Ectodermal cell (in vitro differentiated cells): ENCODE data around the gene SNX15.
"Not testable (repeated sequence)": the region's sequence is repeated elsewhere in the genome, so short reads cannot be mapped to it uniquely, and the experiment has no call there.

Experiments
- H3K27ac ChIP-seq: 2 replicates; pipeline ENCODE4 v1.7.0; 2013; ENCODE audit warnings: mild to moderate bottlenecking, low read depth, low read length; ENCODE audit not compliant: insufficient read depth, poor library complexity, severe bottlenecking
- H3K27me3 ChIP-seq: 2 replicates; pipeline ENCODE4 v1.7.0; 2013; ENCODE audit warnings: mild to moderate bottlenecking, low read length; ENCODE audit not compliant: insufficient read depth, control insufficient read depth, poor library complexity, severe bottlenecking
- H3K36me3 ChIP-seq: one replicate; pipeline ENCODE4 v1.7.0; 2013; ENCODE audit warnings: low read length; ENCODE audit not compliant: control insufficient read depth, insufficient read depth
- H3K4me1 ChIP-seq: one replicate; pipeline ENCODE4 v1.7.0; 2013; ENCODE audit warnings: low read length; ENCODE audit not compliant: control insufficient read depth, insufficient read depth
- H3K4me3 ChIP-seq: 2 replicates; pipeline ENCODE4 v1.7.0; 2013; ENCODE audit warnings: low read depth, low read length, control low read depth; ENCODE audit not compliant: insufficient read depth
- H3K9me3 ChIP-seq: 2 replicates; pipeline ENCODE4 v1.7.0; 2013; ENCODE audit warnings: mild to moderate bottlenecking, low read length, moderate library complexity; ENCODE audit not compliant: control insufficient read depth
- WGBS, 2 experiments: methylation state at CpG; one replicate each; pipeline ENCODE4 v1.1.7; 2013; ENCODE audit warnings: missing lambda C conversion rate in 2 of 2; 5-methylcytosine and 5-hydroxymethylcytosine counted together

SNX15 gene

DNA sequence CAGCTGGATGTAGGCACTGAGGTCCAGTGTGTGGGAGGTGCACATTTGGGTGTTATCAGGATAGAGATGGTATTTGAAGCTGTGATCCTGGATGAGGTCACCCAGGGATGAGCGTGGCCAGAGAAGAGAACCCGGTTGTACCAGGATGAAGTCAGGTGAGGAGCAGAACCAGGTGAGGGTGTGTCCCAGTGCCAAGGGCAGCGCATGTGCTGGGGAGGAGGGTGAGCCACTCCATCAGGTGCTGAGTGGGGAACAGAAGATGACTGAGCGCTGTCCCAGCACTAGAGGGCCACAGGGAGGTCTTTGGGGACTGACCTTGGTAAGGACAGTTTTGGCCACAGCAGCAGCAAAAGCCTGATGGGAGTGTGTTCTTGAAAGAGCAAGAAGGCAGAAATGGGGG, 10.5 kb upstream of the SNX15 start:
- peaks cover 16% of the 10 kb centered on the region for H3K36me3 ChIP-seq
- H3K27me3 ChIP-seq: no peaks in the 10 kb centered on the region
- H3K27ac ChIP-seq: no peak overlapping the region
- 93 to 94% methylated on average over 4 of the region's 4 CpGs for WGBS, 2 experiments
- H3K4me1 ChIP-seq: peaks cover 5% of the 10 kb centered on the region
- H3K9me3 ChIP-seq: no peaks in the 10 kb centered on the region
- H3K4me3 ChIP-seq: no peak overlapping the region

DNA sequence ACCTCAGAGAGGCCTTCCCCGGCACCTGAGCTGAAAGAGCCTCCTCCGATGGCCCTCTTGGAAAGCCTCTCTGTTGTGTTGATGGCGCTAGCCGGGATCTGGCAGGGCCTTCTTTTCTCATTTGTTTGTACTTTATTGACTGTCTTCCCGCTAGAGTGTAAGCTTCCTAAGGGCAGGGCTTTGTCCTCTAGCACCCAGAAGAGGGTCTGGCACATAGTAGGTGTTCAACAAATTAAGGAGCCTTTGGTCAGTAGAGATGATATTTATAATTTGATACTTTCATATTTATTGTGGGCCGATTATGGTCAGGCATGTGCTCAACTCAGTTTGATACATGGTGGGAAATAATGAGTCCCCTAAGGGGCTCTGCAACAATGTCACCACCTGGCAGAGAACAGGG, 9.3 kb upstream of the SNX15 start:
- Histone ChIP-seq H3K27me3 (no peaks in the 10 kb centered on the region), H3K27ac (no peak overlapping the region), H3K9me3 (no peaks in the 10 kb centered on the region), H3K36me3 (peaks cover 18% of the 10 kb centered on the region), H3K4me3 (no peak overlapping the region), H3K4me1 (peaks cover 5% of the 10 kb centered on the region)
- 96% methylated on average over 6 of the region's 6 CpGs for WGBS, 2 experiments

DNA sequence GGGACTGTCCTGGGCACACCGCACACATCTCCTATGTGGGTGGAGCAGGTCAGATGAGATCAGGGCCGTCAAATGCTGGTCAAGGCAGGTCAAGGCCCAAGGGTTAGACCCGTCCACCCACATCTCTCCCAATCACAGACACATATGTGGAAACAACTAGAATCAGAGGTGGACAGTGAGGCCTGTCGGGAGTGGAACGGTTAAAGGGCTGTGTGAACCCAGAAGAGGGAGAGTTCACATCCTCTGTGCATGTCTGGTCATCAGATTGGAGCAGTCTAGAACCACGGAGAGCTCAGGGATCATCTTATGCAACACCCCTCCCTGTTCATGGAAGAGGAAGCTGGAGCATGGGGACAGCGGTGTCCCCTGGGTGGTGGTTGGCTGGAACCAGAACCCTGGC, 7.4 kb upstream of the SNX15 start:
- Histone ChIP-seq H3K36me3 (peaks cover 18% of the 10 kb centered on the region), H3K27me3 (no peaks in the 10 kb centered on the region), H3K27ac (no peak overlapping the region), H3K9me3 (no peaks in the 10 kb centered on the region), H3K4me1 (peaks cover 5% of the 10 kb centered on the region), H3K4me3 (no peak overlapping the region)
- 96 to 99% methylated on average over 7 of the region's 7 CpGs for WGBS, 2 experiments

DNA sequence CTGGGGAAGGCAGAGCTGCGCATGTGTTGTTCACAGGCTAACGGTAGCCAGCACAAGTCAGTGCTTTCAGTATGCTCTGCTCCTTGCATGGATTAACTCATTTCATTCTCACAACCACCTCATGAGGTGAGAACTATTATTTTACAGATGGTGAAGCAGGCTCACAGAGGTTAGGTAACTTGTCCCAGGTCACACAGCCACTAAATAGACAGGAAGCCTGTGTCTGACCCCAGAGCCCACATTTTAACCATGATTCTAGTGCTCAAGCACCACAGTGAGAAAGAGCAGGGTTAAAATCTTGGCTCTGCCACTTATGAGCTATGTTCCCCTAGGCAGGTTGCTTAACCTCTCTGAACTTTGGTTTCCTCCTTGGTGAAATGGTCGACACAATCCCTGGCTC, 6.2 kb upstream of the SNX15 start:
- H3K9me3 ChIP-seq: no peaks in the 10 kb centered on the region
- H3K27me3 ChIP-seq: no peaks in the 10 kb centered on the region
- no peaks in the 10 kb centered on the region for H3K4me1 ChIP-seq
- H3K27ac ChIP-seq: no peak overlapping the region
- no peak overlapping the region for H3K4me3 ChIP-seq
- 90 to 92% methylated on average over 3 of the region's 3 CpGs for WGBS, 2 experiments
- H3K36me3 ChIP-seq: peaks cover 18% of the 10 kb centered on the region

DNA sequence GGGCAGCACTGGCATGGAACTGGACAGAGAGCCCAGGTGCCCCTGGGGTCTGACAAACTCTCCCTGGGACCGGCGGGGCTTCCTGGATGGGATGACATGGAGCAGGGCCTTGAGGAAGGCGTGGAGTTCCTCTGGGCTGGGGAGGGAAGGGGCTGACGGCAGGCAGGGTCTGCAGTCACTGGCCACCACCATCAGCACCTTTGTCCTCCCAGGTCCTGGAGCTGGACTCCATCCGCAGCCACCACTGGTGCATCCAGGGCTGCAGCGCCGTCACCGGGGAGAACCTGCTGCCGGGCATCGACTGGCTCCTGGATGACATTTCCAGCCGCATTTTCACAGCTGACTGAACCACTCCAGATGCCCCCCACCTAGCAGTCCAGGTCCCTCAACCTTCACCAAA, 5.7 kb upstream of the SNX15 start:
- no peaks in the 10 kb centered on the region for H3K4me1 ChIP-seq
- H3K4me3 ChIP-seq: no peak overlapping the region
- H3K9me3 ChIP-seq: no peaks in the 10 kb centered on the region
- H3K27me3 ChIP-seq: no peaks in the 10 kb centered on the region
- H3K27ac ChIP-seq: no peak overlapping the region
- H3K36me3 ChIP-seq: peaks cover 18% of the 10 kb centered on the region
- WGBS, 2 experiments: 94 to 95% methylated on average over 11 of the region's 11 CpGs

DNA sequence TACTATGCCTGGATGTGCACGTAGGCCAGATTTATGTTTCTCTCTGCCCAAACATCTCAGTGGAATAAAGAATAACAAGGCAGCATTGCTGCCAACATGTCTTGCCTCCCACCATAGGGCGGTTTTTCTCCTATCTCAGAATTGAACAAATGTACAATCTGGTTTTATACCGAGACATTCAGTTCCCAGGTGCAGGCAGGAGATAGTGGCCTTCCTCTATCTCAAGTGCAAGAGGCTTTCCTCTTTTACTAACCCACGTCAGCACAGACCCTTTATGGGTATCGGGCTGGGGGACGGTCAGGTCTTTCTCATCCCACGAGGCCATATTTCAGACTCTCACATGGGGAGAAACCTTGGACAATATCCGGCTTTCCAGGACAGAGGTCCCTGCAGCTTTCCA, 3.7 kb upstream of the SNX15 start:
- peaks cover 18% of the 10 kb centered on the region for H3K36me3 ChIP-seq
- H3K4me3 ChIP-seq, H3K27me3 ChIP-seq, H3K4me1 ChIP-seq, H3K9me3 ChIP-seq, H3K27ac ChIP-seq: not testable (repeated sequence)
- WGBS, 2 experiments: 91 to 93% methylated on average over 8 of the region's 8 CpGs

DNA sequence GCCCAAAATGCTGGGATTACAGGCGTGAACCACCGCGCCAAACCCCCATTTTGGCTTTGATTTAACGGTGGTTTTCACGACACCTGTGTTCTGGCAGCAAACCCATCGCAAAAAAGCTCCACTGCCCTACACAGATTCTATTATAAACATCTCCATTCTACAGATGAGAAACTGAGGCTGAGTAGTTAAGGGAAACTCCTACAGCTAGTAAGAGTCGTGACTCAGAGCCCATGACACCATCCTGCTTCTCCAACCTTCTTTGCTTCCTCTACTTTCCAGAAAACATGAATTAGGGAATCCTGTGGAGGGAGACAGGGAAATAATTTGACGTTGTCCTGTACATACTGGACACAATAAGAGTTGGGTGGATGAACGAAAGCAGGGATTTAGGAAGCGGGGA, 429 bp upstream of the SNX15 start:
- no peaks in the 10 kb centered on the region for H3K27me3 ChIP-seq
- H3K4me3 ChIP-seq: no peak overlapping the region
- 63 to 65% methylated on average over 10 of the region's 10 CpGs for WGBS, 2 experiments
- no peaks in the 10 kb centered on the region for H3K9me3 ChIP-seq
- H3K27ac ChIP-seq: no peak overlapping the region
- no peaks in the 10 kb centered on the region for H3K4me1 ChIP-seq
- H3K36me3 ChIP-seq: peaks cover under 1% of the 10 kb centered on the region

DNA sequence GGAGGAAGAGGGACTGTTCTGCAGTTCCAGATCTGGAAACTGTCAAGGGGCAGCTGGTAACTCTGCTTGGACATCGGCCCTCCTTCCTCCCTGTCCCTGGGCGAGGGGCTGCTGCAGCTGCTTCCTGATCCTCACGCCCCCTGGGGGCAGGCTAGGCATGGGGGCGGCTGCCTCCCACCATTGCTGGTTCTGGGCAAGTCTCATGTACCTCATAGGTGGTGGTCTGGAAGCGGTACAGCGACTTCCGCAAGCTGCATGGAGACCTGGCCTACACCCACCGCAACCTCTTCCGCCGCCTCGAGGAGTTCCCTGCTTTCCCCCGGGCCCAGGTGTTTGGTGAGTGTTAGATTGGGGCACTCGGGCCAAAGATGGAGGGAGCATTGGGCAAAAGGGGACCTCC, 5.0 kb downstream of the SNX15 start:
- Histone ChIP-seq H3K9me3 (no peaks in the 10 kb centered on the region), H3K4me1 (no peaks in the 10 kb centered on the region), H3K27me3 (no peaks in the 10 kb centered on the region), H3K4me3 (no peak overlapping the region), H3K27ac (no peak overlapping the region), H3K36me3 (no peaks in the 10 kb centered on the region)
- 82 to 84% methylated on average over 13 of the region's 13 CpGs for WGBS, 2 experiments

DNA sequence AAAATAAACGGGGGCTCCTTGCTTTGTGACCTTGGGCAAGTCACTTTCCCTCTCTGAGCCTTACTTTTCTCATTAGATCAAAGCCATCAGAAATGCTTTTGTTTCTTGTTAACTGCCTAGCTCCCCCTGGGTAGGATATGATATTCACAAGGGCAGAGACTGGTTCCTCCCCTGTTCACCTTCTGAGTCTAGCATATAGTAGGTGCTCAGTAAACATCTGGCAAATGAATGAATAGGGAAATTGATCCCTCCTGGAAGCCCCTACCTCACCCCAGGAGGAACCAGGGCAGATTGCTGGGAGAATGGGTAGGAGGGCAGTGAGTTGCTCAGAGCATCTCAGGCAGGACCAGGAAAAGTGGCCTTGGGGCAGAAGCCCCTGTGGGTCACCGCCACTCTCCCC, 7.2 kb downstream of the SNX15 start:
- Histone ChIP-seq H3K27me3 (no peaks in the 10 kb centered on the region), H3K4me3 (no peak overlapping the region), H3K27ac (no peak overlapping the region), H3K36me3 (peaks cover 3% of the 10 kb centered on the region), H3K4me1 (no peaks in the 10 kb centered on the region), H3K9me3 (no peaks in the 10 kb centered on the region)
- 92 to 93% methylated on average over 2 of the region's 2 CpGs for WGBS, 2 experiments

DNA sequence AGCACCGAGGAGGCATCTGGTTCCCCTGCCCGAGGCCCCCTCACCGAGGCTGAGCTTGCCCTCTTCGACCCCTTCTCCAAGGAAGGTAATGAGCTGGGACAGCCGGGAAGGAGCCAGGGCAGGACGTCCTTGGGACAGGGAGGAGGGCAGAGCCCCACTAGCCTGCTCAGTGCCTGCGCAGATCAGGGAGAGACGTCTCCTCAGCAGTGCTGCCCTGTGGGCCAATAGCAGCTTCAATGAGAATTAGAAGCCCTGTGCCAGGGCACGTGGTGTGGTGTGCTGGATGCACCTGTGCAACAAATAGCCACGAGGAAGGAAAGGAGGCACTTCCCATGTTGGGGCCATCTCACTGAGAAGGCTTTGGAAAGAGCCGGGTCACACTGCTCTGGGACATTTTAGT, 8.3 kb downstream of the SNX15 start:
- WGBS, 2 experiments: 93 to 94% methylated on average over 11 of the region's 11 CpGs
- H3K4me1 ChIP-seq: no peaks in the 10 kb centered on the region
- no peak overlapping the region for H3K27ac ChIP-seq
- H3K36me3 ChIP-seq: peaks cover 3% of the 10 kb centered on the region
- no peaks in the 10 kb centered on the region for H3K27me3 ChIP-seq
- H3K9me3 ChIP-seq: no peaks in the 10 kb centered on the region
- H3K4me3 ChIP-seq: no peak overlapping the region

DNA sequence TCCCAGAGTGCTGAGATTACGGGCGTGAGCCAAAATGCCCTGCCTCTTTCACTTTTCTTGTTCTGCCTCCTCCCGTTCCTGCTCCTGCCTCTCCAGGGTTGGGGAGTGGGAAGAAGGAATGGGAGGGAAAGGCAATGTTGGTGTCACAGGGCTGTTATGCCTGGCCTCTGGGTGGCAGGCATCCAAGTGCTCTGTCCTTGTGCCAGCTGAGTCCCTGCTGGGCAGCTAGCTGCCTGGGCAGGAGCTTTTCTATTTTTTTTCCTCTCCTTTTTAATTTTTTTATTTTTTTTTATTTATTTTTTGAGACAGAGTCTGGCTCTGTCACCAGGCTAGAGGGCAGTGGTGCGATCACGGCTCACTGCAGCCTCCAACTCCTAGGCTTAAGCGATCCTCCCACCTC, 9.7 kb downstream of the SNX15 start:
- Histone ChIP-seq H3K9me3 (no peaks in the 10 kb centered on the region), H3K36me3 (peaks cover 3% of the 10 kb centered on the region)
- WGBS, 2 experiments: 94 to 97% methylated on average over 6 of the region's 6 CpGs

More for the DNA sequence above, 9.7 kb downstream of the SNX15 start:
- Histone ChIP-seq H3K27me3 (no peaks in the 10 kb centered on the region), H3K4me1 (no peaks in the 10 kb centered on the region), H3K27ac (no peak overlapping the region), H3K4me3 (no peak overlapping the region)
